Loucy (cell line): ENCODE measurements around the gene MTARC2.

Source experiments
- H2AFZ ChIP-seq: fragments of 200-600 bp; sonication (generic); 2 replicates; pipeline ENCODE4 v1.6.0; 2016; ENCODE audit warnings: antibody characterized with exemption, mild to moderate bottlenecking, low read length, moderate library complexity
- H3F3A ChIP-seq: fragments of 200-600 bp; 2 replicates; pipeline ENCODE4 v1.6.0; 2016; ENCODE audit warnings: antibody characterized with exemption, low read depth, mild to moderate bottlenecking
- H3K27me3 ChIP-seq: fragments of 200-600 bp; sonication (generic); 2 replicates; pipeline ENCODE4 v1.6.1; 2014; ENCODE audit warnings: low read length, mild to moderate bottlenecking; ENCODE audit not compliant: insufficient read depth, poor library complexity, severe bottlenecking
- H3K36me3 ChIP-seq: fragments of 200-600 bp; sonication (generic); 2 replicates; pipeline ENCODE4 v1.6.1; 2016; ENCODE audit warnings: low read length; ENCODE audit not compliant: insufficient read depth
- H3K4me1 ChIP-seq: fragments of 200-600 bp; sonication (generic); 2 replicates; pipeline ENCODE4 v1.5.1; 2014; ENCODE audit warnings: low read length, mild to moderate bottlenecking; ENCODE audit not compliant: insufficient read depth, poor library complexity, severe bottlenecking
- H3K4me2 ChIP-seq: fragments of 200-600 bp; sonication (generic); 2 replicates; pipeline ENCODE4 v1.6.0; 2014; ENCODE audit warnings: antibody characterized with exemption, low read length, low read depth, mild to moderate bottlenecking; ENCODE audit not compliant: poor library complexity, severe bottlenecking
- H3K4me3 ChIP-seq: fragments of 200-600 bp; sonication (generic); 2 replicates; pipeline ENCODE4 v1.5.1; 2014; ENCODE audit warnings: low read length, mild to moderate bottlenecking, mixed read lengths; ENCODE audit not compliant: poor library complexity, severe bottlenecking
- H3K79me2 ChIP-seq: fragments of 200-600 bp; sonication (generic); 2 replicates; pipeline ENCODE4 v1.6.1; 2014; ENCODE audit warnings: low read length; ENCODE audit not compliant: insufficient read depth
- H3K9ac ChIP-seq: fragments of 200-600 bp; sonication (generic); 2 replicates; pipeline ENCODE4 v1.6.0; 2014; ENCODE audit warnings: mild to moderate bottlenecking, low read depth, low read length, moderate library complexity; ENCODE audit not compliant: poor library complexity, severe bottlenecking
- H3K9me2 ChIP-seq: fragments of 200-600 bp; sonication (generic); replicated peaks from 2 replicates; pipeline ENCODE4 v1.6.1; 2016; ENCODE audit warnings: low read depth, low read length, mixed read lengths
- H3K9me3 ChIP-seq: fragments of 200-600 bp; sonication (generic); 2 replicates; pipeline ENCODE4 v1.6.1; 2014; ENCODE audit warnings: mild to moderate bottlenecking, antibody characterized with exemption, low read length, low read depth; ENCODE audit not compliant: insufficient read depth
- H4K20me1 ChIP-seq: fragments of 200-600 bp; sonication (generic); 2 replicates; pipeline ENCODE4 v1.6.0; 2014; ENCODE audit warnings: antibody characterized with exemption, low read length, mild to moderate bottlenecking; ENCODE audit not compliant: insufficient read depth, poor library complexity, severe bottlenecking
- EZH2phosphoT487 ChIP-seq: fragments of 200-600 bp; IDR thresholded peaks from 2 replicates; pipeline ENCODE4 v1.6.1; 2018; ENCODE audit warnings: antibody characterized with exemption, mild to moderate bottlenecking, moderate library complexity, borderline replicate concordance
- TF ChIP-seq, protein P1 (sequence below): fragments of 200-600 bp; sonication (generic); conservative IDR thresholded peaks from 2 replicates; pipeline ENCODE4 v1.5.1; 2014; ENCODE audit warnings: mild to moderate bottlenecking, antibody characterized with exemption, low read length

Gene MTARC2

DNA sequence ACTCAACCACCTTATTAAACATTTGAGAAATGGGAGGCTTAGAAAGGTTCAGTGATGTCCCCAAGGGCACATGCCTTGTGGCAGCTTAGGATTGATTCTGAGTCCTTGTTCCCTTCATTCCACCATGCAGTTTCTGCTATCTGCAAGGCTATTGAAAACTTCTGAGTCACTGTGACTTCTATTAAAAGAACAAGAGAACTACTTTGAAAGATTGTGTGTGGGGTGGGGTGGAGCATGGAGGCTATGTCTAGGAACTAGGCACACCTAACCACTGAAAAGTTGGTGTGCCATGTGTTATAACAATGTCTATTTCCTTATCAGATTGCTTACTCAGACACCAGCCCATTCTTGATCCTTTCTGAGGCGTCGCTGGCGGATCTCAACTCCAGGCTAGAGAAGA is 49.4 kb downstream of the MTARC2 start:
- Histone ChIP-seq H3K9ac (no peak overlapping the region), H3K27me3 (no peaks in the 10 kb centered on the region), H3K4me3 (no peak overlapping the region), H3K4me2 (no peak overlapping the region), H3K36me3 (no peaks in the 10 kb centered on the region), H3K9me3 (no peaks in the 10 kb centered on the region), H3F3A (no peaks in the 10 kb centered on the region), H4K20me1 (no peaks in the 10 kb centered on the region), H2AFZ (no peak overlapping the region), H3K79me2 (no peaks in the 10 kb centered on the region), H3K9me2 (no peaks in the 10 kb centered on the region), H3K4me1 (no peaks in the 10 kb centered on the region)
- TF ChIP-seq, protein P1, sequence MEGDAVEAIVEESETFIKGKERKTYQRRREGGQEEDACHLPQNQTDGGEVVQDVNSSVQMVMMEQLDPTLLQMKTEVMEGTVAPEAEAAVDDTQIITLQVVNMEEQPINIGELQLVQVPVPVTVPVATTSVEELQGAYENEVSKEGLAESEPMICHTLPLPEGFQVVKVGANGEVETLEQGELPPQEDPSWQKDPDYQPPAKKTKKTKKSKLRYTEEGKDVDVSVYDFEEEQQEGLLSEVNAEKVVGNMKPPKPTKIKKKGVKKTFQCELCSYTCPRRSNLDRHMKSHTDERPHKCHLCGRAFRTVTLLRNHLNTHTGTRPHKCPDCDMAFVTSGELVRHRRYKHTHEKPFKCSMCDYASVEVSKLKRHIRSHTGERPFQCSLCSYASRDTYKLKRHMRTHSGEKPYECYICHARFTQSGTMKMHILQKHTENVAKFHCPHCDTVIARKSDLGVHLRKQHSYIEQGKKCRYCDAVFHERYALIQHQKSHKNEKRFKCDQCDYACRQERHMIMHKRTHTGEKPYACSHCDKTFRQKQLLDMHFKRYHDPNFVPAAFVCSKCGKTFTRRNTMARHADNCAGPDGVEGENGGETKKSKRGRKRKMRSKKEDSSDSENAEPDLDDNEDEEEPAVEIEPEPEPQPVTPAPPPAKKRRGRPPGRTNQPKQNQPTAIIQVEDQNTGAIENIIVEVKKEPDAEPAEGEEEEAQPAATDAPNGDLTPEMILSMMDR = no peak
- no peak for TF ChIP-seq EZH2phosphoT487

DNA sequence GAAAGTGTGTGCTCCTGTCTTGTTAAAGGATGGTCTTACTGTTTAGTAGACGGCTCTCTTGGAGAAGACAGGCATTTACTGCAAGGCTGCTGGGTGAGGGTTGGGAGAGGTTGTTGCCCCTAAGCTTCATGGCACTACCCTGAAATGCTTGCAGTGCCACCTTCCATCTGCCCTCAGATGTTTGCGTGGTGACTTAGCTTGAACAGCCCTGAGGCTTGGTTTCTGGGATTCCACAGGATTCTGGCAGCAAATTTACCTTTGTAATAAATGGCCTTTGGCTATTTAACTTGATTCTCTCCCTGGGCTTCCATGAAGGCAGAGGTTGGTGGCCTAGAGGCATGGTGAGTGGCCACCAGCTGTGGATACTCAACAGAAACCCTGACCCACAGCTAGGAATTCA is 50.2 kb downstream of the MTARC2 start:
- Histone ChIP-seq H3K36me3 (no peaks in the 10 kb centered on the region), H3K9me3 (no peaks in the 10 kb centered on the region), H4K20me1 (no peaks in the 10 kb centered on the region), H3K4me3 (no peak overlapping the region), H3K4me2 (no peak overlapping the region), H3K9me2 (no peaks in the 10 kb centered on the region), H3K9ac (no peak overlapping the region), H3K79me2 (no peaks in the 10 kb centered on the region), H3F3A (no peaks in the 10 kb centered on the region), H3K27me3 (no peaks in the 10 kb centered on the region), H3K4me1 (no peaks in the 10 kb centered on the region), H2AFZ (no peak overlapping the region)
- TF ChIP-seq, protein P1 = no peak
- no peak for TF ChIP-seq EZH2phosphoT487

DNA sequence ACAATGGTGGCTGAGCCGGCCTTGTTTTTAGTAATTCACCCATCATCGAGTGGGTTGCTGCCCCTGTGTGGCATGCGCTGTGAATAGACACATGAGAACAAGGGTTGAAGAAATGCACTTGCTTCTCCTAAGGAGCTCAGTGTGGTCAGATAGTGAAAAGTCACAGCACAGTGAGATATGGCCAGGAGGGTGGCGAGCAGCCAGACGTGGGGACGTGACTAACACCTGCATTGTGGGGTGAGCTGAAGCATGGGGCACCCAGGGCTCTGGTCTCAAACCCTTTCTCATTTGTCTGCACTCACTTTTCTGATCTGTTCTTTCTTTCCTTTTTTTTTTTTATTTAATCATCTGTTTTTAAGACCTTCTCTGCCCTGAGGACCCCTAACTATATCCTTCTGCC is 52.1 kb downstream of the MTARC2 start:
- H3K4me1 ChIP-seq = no peaks in the 10 kb centered on the region
- H3K4me2 ChIP-seq = no peak overlapping the region
- H3K9me3 ChIP-seq = no peaks in the 10 kb centered on the region
- no peaks in the 10 kb centered on the region for H3K36me3 ChIP-seq
- no peak overlapping the region for H3K4me3 ChIP-seq
- no peak overlapping the region for H3K9ac ChIP-seq
- TF ChIP-seq EZH2phosphoT487 = no peak
- TF ChIP-seq, protein P1 = no peak
- H3K9me2 ChIP-seq = no peaks in the 10 kb centered on the region
- H4K20me1 ChIP-seq = no peaks in the 10 kb centered on the region
- no peaks in the 10 kb centered on the region for H3K27me3 ChIP-seq
- no peak overlapping the region for H2AFZ ChIP-seq
- H3F3A ChIP-seq = no peaks in the 10 kb centered on the region
- H3K79me2 ChIP-seq = no peaks in the 10 kb centered on the region
